Hepatocyte (in vitro differentiated cells): ENCODE measurements around the gene OXSR1.

Experiments used
- EZH2 ChIP-seq: fragments of 200-600 bp; sonication (generic); IDR thresholded peaks from 2 replicates; pipeline ENCODE4 v1.6.1; 2016; ENCODE audit warnings: antibody characterized with exemption, mild to moderate bottlenecking, borderline replicate concordance
- EZH2phosphoT487 ChIP-seq: fragments of 200-600 bp; sonication (generic); IDR thresholded peaks from one replicate; pipeline ENCODE4 v1.6.1; 2018; ENCODE audit warnings: antibody characterized with exemption, mild to moderate bottlenecking, low read depth, moderate library complexity; ENCODE audit not compliant: unreplicated experiment, severe bottlenecking
- TF ChIP-seq, protein P1 (sequence below): fragments of 200-600 bp; sonication (generic); IDR thresholded peaks from 2 replicates; pipeline ENCODE4 v1.5.1; 2016; ENCODE audit warnings: antibody characterized with exemption, mild to moderate bottlenecking; ENCODE audit not compliant: poor library complexity

- TF ChIP-seq, protein P1, sequence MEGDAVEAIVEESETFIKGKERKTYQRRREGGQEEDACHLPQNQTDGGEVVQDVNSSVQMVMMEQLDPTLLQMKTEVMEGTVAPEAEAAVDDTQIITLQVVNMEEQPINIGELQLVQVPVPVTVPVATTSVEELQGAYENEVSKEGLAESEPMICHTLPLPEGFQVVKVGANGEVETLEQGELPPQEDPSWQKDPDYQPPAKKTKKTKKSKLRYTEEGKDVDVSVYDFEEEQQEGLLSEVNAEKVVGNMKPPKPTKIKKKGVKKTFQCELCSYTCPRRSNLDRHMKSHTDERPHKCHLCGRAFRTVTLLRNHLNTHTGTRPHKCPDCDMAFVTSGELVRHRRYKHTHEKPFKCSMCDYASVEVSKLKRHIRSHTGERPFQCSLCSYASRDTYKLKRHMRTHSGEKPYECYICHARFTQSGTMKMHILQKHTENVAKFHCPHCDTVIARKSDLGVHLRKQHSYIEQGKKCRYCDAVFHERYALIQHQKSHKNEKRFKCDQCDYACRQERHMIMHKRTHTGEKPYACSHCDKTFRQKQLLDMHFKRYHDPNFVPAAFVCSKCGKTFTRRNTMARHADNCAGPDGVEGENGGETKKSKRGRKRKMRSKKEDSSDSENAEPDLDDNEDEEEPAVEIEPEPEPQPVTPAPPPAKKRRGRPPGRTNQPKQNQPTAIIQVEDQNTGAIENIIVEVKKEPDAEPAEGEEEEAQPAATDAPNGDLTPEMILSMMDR, result no peak
- TF ChIP-seq EZH2 (no peak), EZH2phosphoT487 (no peak)
Observed at GRCh38 chr3:38227989-38228388, 62.7 kb downstream of the OXSR1 start.
